OCI-LY7 (cell line): Measurements from ENCODE around the gene ANKRD13C. TPM values are rescaled to one million over a fixed set of nuclear protein-coding genes. Genes with fewer than 3 reads are reported as not detected.

Experiments
- BruUV-seq: library from RNA; stranded (reverse); fragments of 400-500 nt; replicated peaks from 2 replicates; lab custom pipeline; 2021; lab: Mats Ljungman, UMichigan
- CTCF ChIA-PET: fragments of 300-600 bp; sonication (Branson Sonifier 250); formaldehyde crosslinking; loops from one replicate; lab custom pipeline; 2022; ENCODE audit warnings: antibody characterized with exemption; ENCODE audit not compliant: unreplicated experiment; lab: Charles Lee
- POLR2A ChIA-PET: fragments of 300-600 bp; sonication (Branson Sonifier 250); formaldehyde crosslinking; loops from one replicate; lab custom pipeline; 2022; ENCODE audit warnings: antibody characterized with exemption; lab: Charles Lee
- DNase-seq: peaks from one replicate; pipeline ENCODE4 v3.0.0-alpha.2; 2015; ENCODE audit warnings: low spot score
- H2AFZ ChIP-seq: fragments of 200-600 bp; sonication (generic), shearing (Covaris generic); 2 replicates; pipeline ENCODE4 v1.6.1; 2014; ENCODE audit warnings: mild to moderate bottlenecking, antibody characterized with exemption, low read length, moderate library complexity
- H3K27ac ChIP-seq: fragments of 200-600 bp; sonication (generic); 2 replicates; pipeline ENCODE4 v1.5.1; 2014; ENCODE audit warnings: mixed run types, low read depth, mild to moderate bottlenecking, moderate library complexity, low read length, inconsistent platforms; ENCODE audit not compliant: poor library complexity, severe bottlenecking
- H3K36me3 ChIP-seq: fragments of 200-600 bp; sonication (generic); 2 replicates; pipeline ENCODE4 v1.6.1; 2014; ENCODE audit warnings: mild to moderate bottlenecking, antibody characterized with exemption, low read length, moderate library complexity, mixed read lengths; ENCODE audit not compliant: insufficient read depth
- H3K4me1 ChIP-seq: fragments of 200-600 bp; sonication (generic); 2 replicates; pipeline ENCODE4 v1.5.1; 2014; ENCODE audit warnings: mild to moderate bottlenecking, low read length; ENCODE audit not compliant: insufficient read depth, poor library complexity, severe bottlenecking
- H3K4me2 ChIP-seq: fragments of 200-600 bp; sonication (generic); 2 replicates; pipeline ENCODE4 v1.6.1; 2014; ENCODE audit warnings: mild to moderate bottlenecking, low read length
- H3K4me3 ChIP-seq: fragments of 200-600 bp; sonication (generic); 2 replicates; pipeline ENCODE4 v1.5.1; 2014; ENCODE audit warnings: mild to moderate bottlenecking, low read depth, low read length; ENCODE audit not compliant: poor library complexity, severe bottlenecking
- H3K79me2 ChIP-seq: fragments of 200-600 bp; sonication (generic); 2 replicates; pipeline ENCODE4 v1.6.1; 2016; ENCODE audit warnings: low read depth, mild to moderate bottlenecking, low read length, moderate library complexity, mixed read lengths; ENCODE audit not compliant: insufficient read depth
- H3K9me2 ChIP-seq: fragments of 200-600 bp; sonication (generic); 2 replicates; pipeline ENCODE4 v1.6.1; 2016; ENCODE audit warnings: mild to moderate bottlenecking, low read length, mixed read lengths; ENCODE audit not compliant: insufficient read depth
- H3K9me3 ChIP-seq: fragments of 200-600 bp; sonication (generic); 2 replicates; pipeline ENCODE4 v1.6.1; 2014; ENCODE audit warnings: mild to moderate bottlenecking, mixed run types, low read length, mixed read lengths
- H4K20me1 ChIP-seq: fragments of 200-600 bp; sonication (generic); 2 replicates; pipeline ENCODE4 v1.6.1; 2014; ENCODE audit warnings: mild to moderate bottlenecking, antibody characterized with exemption, low read length, moderate library complexity, mixed read lengths; ENCODE audit not compliant: insufficient read depth
- EZH2phosphoT487 ChIP-seq: fragments of 200-600 bp; sonication (generic); IDR thresholded peaks from 2 replicates; pipeline ENCODE4 v1.6.1; 2018; ENCODE audit warnings: low read depth, borderline replicate concordance, mild to moderate bottlenecking, mixed run types, antibody characterized with exemption, low read length, moderate library complexity, mixed read lengths
- intact Hi-C: fragments of 100-400 bp; cut with micrococcal nuclease; formaldehyde crosslinking; loops from one replicate; pipeline ENCODE4 v1.10.0; 2022; ENCODE audit not compliant: unreplicated experiment
- total RNA-seq, 2 experiments: library from RNA; depleted of rRNA in 1 of 2; stranded (reverse); fragments of >200 nt in 1 of 2; shearing (Covaris generic) in 1 of 2; gene quantifications; 2 replicates each; pipeline ENCODE4 v1.2.3, GENCODE V29; 2014 to 2022
- TF ChIP-seq, protein P1 (sequence below): fragments of 200-600 bp; sonication (generic); conservative IDR thresholded peaks from 2 replicates; pipeline ENCODE4 v1.5.1; 2014; ENCODE audit warnings: mild to moderate bottlenecking, antibody characterized with exemption, low read length, moderate library complexity, mixed read lengths

ANKRD13C gene
- total RNA-seq, 2 experiments from 2014 or later: 17.3 to 22.1 TPM

DNA sequence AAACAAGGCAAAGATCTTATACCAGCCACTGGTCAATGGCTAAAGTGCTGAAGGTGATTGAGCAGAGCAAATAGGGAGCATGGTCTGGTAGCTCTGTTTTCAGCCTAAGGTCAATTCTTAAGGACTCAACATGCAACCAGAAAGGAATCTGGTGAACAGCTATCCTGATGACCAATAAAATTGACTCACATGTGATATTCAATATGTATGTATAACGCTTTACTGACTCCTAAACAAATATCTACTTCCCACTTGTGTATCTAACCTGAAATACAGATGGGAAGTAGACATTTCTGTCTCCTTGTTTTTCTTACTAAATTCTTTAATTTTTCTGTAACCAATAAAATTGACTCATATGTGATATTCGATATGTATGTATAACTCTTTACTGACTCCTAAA is 31.6 kb upstream of the ANKRD13C start:
- TF ChIP-seq, protein P1, sequence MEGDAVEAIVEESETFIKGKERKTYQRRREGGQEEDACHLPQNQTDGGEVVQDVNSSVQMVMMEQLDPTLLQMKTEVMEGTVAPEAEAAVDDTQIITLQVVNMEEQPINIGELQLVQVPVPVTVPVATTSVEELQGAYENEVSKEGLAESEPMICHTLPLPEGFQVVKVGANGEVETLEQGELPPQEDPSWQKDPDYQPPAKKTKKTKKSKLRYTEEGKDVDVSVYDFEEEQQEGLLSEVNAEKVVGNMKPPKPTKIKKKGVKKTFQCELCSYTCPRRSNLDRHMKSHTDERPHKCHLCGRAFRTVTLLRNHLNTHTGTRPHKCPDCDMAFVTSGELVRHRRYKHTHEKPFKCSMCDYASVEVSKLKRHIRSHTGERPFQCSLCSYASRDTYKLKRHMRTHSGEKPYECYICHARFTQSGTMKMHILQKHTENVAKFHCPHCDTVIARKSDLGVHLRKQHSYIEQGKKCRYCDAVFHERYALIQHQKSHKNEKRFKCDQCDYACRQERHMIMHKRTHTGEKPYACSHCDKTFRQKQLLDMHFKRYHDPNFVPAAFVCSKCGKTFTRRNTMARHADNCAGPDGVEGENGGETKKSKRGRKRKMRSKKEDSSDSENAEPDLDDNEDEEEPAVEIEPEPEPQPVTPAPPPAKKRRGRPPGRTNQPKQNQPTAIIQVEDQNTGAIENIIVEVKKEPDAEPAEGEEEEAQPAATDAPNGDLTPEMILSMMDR: no peak
- no peak for TF ChIP-seq EZH2phosphoT487
- Histone ChIP-seq H3K27ac (no peak overlapping the region), H3K4me3 (no peak overlapping the region), H2AFZ (no peak overlapping the region), H3K4me1 (peaks cover 6% of the 10 kb centered on the region), H3K4me2 (no peak overlapping the region), H3K79me2 (no peaks in the 10 kb centered on the region), H3K9me2 (no peaks in the 10 kb centered on the region), H4K20me1 (no peaks in the 10 kb centered on the region), H3K9me3 (no peaks in the 10 kb centered on the region), H3K36me3 (no peaks in the 10 kb centered on the region)
- intact Hi-C loops: no loop called here
- POLR2A ChIA-PET: interaction anchor here (0.6 to 1.2 kb wide), 2 partner anchors 33 to 86 kb away, joined by 3 read pairs; no protein-coding TSS in a partner anchor
- CTCF ChIA-PET: no interaction called here
- DNase-seq: no peak
- BruUV-seq: no TSS peak

DNA sequence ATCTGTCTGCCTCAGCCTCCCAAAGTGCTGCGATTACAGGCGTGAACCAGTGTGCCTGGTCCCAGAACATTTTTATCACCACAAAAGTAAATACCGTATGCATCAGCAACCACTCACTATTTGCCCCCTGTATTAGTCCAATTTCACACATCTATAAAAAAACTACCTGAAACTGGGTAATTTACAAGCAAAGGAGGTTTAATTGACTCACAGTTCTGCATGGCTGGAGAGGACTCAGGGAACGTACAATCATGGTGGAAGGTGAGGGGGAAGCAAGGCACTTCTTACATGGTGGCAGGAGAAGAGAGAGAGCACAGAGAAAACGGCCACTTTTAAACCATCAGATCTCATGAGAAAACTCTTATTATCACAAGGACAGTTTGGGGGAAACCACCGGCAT is 31.0 kb upstream of the ANKRD13C start:
- Histone ChIP-seq H3K4me1 (peaks cover 6% of the 10 kb centered on the region), H3K36me3 (no peaks in the 10 kb centered on the region), H3K79me2 (no peaks in the 10 kb centered on the region), H4K20me1 (no peaks in the 10 kb centered on the region), H2AFZ (no peak overlapping the region), H3K9me2 (no peaks in the 10 kb centered on the region), H3K4me2 (no peak overlapping the region), H3K27ac (no peak overlapping the region), H3K9me3 (no peaks in the 10 kb centered on the region), H3K4me3 (no peak overlapping the region)
- no peak for DNase-seq
- POLR2A ChIA-PET: no interaction called here
- CTCF ChIA-PET: no interaction called here
- BruUV-seq: no TSS peak
- intact Hi-C loops: no loop called here
- TF ChIP-seq EZH2phosphoT487: no peak
- TF ChIP-seq, protein P1: no peak

- ChIA-PET POLR2A (interaction anchor here (0.6 to 1.2 kb wide), 2 partner anchors 11 to 35 kb away, joined by 3 read pairs; no protein-coding TSS in a partner anchor), CTCF (no interaction called here)
- intact Hi-C loops: no loop called here
- DNase-seq: no peak
- Histone ChIP-seq H3K4me2 (no peak overlapping the region), H3K4me1 (peaks cover 6% of the 10 kb centered on the region), H3K79me2 (no peaks in the 10 kb centered on the region), H2AFZ (no peak overlapping the region), H3K27ac (no peak overlapping the region), H3K9me3 (no peaks in the 10 kb centered on the region), H3K36me3 (no peaks in the 10 kb centered on the region), H4K20me1 (no peaks in the 10 kb centered on the region), H3K9me2 (no peaks in the 10 kb centered on the region), H3K4me3 (no peak overlapping the region)
- no TSS peak for BruUV-seq
- TF ChIP-seq EZH2phosphoT487: no peak
- TF ChIP-seq, protein P1: no peak
Measured at GRCh38 chr1:70384542-70384941, 30.0 kb upstream of the ANKRD13C start.
